Measurements from ENCODE around the gene C20orf204.
"Not testable (repeated sequence)": the region's sequence is repeated elsewhere in the genome, so short reads cannot be mapped to it uniquely, and the experiment has no call there.

The C20orf204 gene

DNA sequence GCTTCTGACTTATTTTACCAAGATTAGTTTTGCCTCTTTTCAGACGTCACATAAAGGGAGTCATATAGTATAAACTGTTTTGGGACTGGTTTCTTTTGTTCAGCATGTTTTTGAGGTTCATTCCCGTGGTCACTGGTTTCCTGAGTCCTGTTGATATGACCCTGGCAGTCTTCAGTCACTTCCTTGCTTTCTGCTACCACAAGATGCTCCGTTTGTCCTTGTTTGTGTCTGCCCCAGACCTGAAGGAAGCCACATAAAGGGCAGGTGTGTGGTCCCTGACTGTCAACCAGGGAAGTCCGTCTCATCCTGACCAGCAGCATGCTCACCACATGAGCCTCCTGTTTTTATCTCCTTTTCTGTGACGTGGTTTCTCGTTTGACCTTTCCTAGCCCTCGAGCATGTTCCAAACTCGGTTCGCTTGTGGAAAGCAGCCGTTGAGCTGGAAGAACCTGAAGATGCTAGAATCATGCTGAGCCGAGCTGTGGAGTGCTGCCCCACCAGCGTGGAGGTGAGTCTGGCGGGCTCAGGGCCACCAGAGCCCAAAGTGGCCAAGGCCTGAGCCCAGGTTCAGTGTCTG, 26.1 kb upstream of the C20orf204 start:
- no peak for DNase-seq (ENCODE audit: low read depth, low spot score)
- H3K4me3 ChIP-seq (ENCODE audit: insufficient read length, low read depth), result no peak overlapping the region
- no peaks in the 10 kb centered on the region for H3K27me3 ChIP-seq (ENCODE audit: insufficient read depth, insufficient read length)
- peaks cover 21% of the 10 kb centered on the region for H3K9me3 ChIP-seq (ENCODE audit: insufficient read depth, low read length)
- no peak overlapping the region for H3K9ac ChIP-seq (ENCODE audit: insufficient read length, low read depth)
- no peak for TF ChIP-seq ZNF274 (IDR thresholded peaks at IDR 0.05; ENCODE audit: low read depth, low read length)
- no peak for TF ChIP-seq SUZ12 (IDR thresholded peaks at IDR 0.05; ENCODE audit: extremely low read depth, insufficient read depth, insufficient read length)
- no peak for TF ChIP-seq YY1 (IDR thresholded peaks at IDR 0.05; ENCODE audit: insufficient read depth, insufficient read length)
- H3K4me1 ChIP-seq (ENCODE audit: insufficient read depth, insufficient read length), result peaks cover 4% of the 10 kb centered on the region
- H3K36me3 ChIP-seq (ENCODE audit: insufficient read depth, insufficient read length, low read length), result peaks cover 81% of the 10 kb centered on the region

DNA sequence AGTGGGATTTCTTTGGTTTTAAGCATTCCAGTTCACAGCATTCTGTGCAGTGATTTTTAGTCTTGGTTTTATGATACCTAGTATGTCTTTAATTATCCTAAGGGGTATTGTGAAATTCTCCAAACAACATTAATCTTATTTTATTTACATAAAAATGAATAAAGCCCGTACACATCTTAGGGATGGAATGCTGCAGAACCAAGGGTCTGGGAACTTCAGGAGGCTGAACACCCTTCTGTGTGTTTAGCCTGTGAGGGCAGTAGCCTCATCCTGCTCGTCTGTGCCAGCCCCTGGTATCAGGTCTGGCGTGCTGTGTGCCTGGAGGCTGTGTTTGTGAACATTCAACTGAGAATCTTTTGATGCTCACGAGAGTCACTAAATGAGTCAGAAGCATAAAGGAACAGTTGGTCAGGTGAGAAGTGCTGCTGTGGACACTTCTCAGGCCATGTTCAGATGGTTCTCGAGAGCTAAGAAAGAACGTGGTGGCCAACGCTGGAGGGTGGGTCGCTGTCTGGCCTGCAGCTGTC, 25.2 kb upstream of the C20orf204 start:
- DNase-seq (ENCODE audit: low read depth, low spot score), result no peak
- H3K4me1 ChIP-seq (ENCODE audit: insufficient read depth, insufficient read length), result peaks cover 4% of the 10 kb centered on the region
- peaks cover 21% of the 10 kb centered on the region for H3K9me3 ChIP-seq (ENCODE audit: insufficient read depth, low read length)
- H3K9ac ChIP-seq (ENCODE audit: insufficient read length, low read depth), result no peak overlapping the region
- H3K36me3 ChIP-seq (ENCODE audit: insufficient read depth, insufficient read length, low read length), result peaks cover 80% of the 10 kb centered on the region
- TF ChIP-seq ZNF274 (IDR thresholded peaks at IDR 0.05; ENCODE audit: low read depth, low read length), result no peak
- no peak for TF ChIP-seq SUZ12 (IDR thresholded peaks at IDR 0.05; ENCODE audit: extremely low read depth, insufficient read depth, insufficient read length)
- no peak for TF ChIP-seq YY1 (IDR thresholded peaks at IDR 0.05; ENCODE audit: insufficient read depth, insufficient read length)
- no peaks in the 10 kb centered on the region for H3K27me3 ChIP-seq (ENCODE audit: insufficient read depth, insufficient read length)
- H3K4me3 ChIP-seq (ENCODE audit: insufficient read length, low read depth), result no peak overlapping the region

- DNase-seq (ENCODE audit: low read depth, low spot score), result no peak
- peaks cover 4% of the 10 kb centered on the region for H3K4me1 ChIP-seq (ENCODE audit: insufficient read depth, insufficient read length)
- no peak overlapping the region for H3K9ac ChIP-seq (ENCODE audit: insufficient read length, low read depth)
- H3K9me3 ChIP-seq (ENCODE audit: insufficient read depth, low read length), result peaks cover 21% of the 10 kb centered on the region
- H3K4me3 ChIP-seq (ENCODE audit: insufficient read length, low read depth), result no peak overlapping the region
- H3K27me3 ChIP-seq (ENCODE audit: insufficient read depth, insufficient read length), result no peaks in the 10 kb centered on the region
- TF ChIP-seq YY1 (IDR thresholded peaks at IDR 0.05; ENCODE audit: insufficient read depth, insufficient read length) (no peak), SUZ12 (IDR thresholded peaks at IDR 0.05; ENCODE audit: extremely low read depth, insufficient read depth, insufficient read length) (no peak), ZNF274 (IDR thresholded peaks at IDR 0.05; ENCODE audit: low read depth, low read length) (no peak)
- peaks cover 82% of the 10 kb centered on the region for H3K36me3 ChIP-seq (ENCODE audit: insufficient read depth, insufficient read length, low read length)
Observed at GRCh38 chr20:64011366-64011779, 24.6 kb upstream of the C20orf204 start.

DNA sequence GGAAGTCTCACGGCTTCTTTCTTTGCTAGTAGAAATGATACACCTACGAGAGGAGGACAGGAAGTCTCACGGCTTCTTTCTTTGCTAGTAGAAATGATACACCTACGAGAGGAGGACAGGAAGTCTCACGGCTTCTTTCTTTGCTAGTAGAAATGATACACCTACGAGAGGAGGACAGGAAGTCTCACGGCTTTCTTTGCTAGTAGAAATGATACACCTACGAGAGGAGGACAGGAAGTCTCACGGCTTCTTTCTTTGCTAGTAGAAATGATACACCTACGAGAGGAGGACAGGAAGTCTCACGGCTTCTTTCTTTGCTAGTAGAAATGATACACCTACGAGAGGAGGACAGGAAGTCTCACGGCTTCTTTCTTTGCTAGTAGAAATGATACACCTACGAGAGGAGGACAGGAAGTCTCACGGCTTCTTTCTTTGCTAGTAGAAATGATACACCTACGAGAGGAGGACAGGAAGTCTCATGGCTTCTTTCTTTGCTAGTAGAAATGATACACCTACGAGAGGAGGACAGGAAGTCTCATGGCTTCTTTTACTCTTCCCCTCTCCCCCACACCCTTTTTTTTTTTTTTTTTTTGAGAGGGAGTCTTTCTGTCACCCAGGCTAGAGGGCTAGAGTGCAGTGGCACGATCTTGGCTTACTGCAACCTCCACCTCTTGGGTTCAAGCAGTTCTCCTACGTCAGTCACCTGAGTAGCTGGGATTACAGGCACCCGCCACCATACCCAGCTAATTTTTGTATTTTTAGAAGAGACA, 23.4 kb upstream of the C20orf204 start:
- H3K4me3 ChIP-seq (ENCODE audit: insufficient read length, low read depth); H3K27me3 ChIP-seq (ENCODE audit: insufficient read depth, insufficient read length); H3K4me1 ChIP-seq (ENCODE audit: insufficient read depth, insufficient read length); DNase-seq (ENCODE audit: low read depth, low spot score); H3K9ac ChIP-seq (ENCODE audit: insufficient read length, low read depth): not testable (repeated sequence)
- Histone ChIP-seq H3K36me3 (ENCODE audit: insufficient read depth, insufficient read length, low read length) (peaks cover 78% of the 10 kb centered on the region), H3K9me3 (ENCODE audit: insufficient read depth, low read length) (peaks cover 19% of the 10 kb centered on the region)

DNA sequence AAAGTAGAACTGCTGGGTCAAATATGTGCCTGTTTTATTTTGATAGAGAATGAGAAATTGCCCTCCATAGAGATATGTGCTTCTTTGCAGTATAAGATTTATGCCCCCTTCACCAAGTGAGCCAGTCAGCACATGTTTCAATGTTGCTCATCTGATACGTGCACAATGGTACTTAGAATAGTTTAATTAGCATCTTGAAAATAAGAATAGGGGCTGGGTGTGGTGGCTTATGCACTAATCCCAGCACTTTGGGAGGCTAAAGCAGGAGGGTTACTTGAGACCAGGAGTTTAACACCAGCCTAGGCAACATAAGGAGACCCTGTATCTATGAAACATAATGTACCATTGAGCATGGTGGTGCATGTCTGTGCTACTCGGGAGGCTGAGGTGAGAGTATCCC, 20.3 kb upstream of the C20orf204 start:
- Histone ChIP-seq H3K27me3 (ENCODE audit: insufficient read depth, insufficient read length) (no peaks in the 10 kb centered on the region), H3K4me1 (ENCODE audit: insufficient read depth, insufficient read length) (no peaks in the 10 kb centered on the region), H3K36me3 (ENCODE audit: insufficient read depth, insufficient read length, low read length) (peaks cover 77% of the 10 kb centered on the region), H3K9ac (ENCODE audit: insufficient read length, low read depth) (no peak overlapping the region), H3K4me3 (ENCODE audit: insufficient read length, low read depth) (no peak overlapping the region), H3K9me3 (ENCODE audit: insufficient read depth, low read length) (no peaks in the 10 kb centered on the region)
- TF ChIP-seq ZNF274 (IDR thresholded peaks at IDR 0.05; ENCODE audit: low read depth, low read length), result no peak
- TF ChIP-seq YY1 (IDR thresholded peaks at IDR 0.05; ENCODE audit: insufficient read depth, insufficient read length), result no peak
- TF ChIP-seq SUZ12 (IDR thresholded peaks at IDR 0.05; ENCODE audit: extremely low read depth, insufficient read depth, insufficient read length), result no peak
- DNase-seq (ENCODE audit: low read depth, low spot score), result no peak

GRCh38 chr20:64021124-64021975, 14.6 kb upstream of the C20orf204 start:
- Histone ChIP-seq H3K4me1 (ENCODE audit: insufficient read depth, insufficient read length) (no peaks in the 10 kb centered on the region), H3K27me3 (ENCODE audit: insufficient read depth, insufficient read length) (no peaks in the 10 kb centered on the region), H3K9me3 (ENCODE audit: insufficient read depth, low read length) (no peaks in the 10 kb centered on the region), H3K36me3 (ENCODE audit: insufficient read depth, insufficient read length, low read length) (peaks cover 90% of the 10 kb centered on the region), H3K4me3 (ENCODE audit: insufficient read length, low read depth) (no peak overlapping the region), H3K9ac (ENCODE audit: insufficient read length, low read depth) (no peak overlapping the region)
- DNase-seq (ENCODE audit: low read depth, low spot score), result no peak
- TF ChIP-seq ZNF274 (IDR thresholded peaks at IDR 0.05; ENCODE audit: low read depth, low read length) (no peak), SUZ12 (IDR thresholded peaks at IDR 0.05; ENCODE audit: extremely low read depth, insufficient read depth, insufficient read length) (no peak), YY1 (IDR thresholded peaks at IDR 0.05; ENCODE audit: insufficient read depth, insufficient read length) (no peak)

All from NT2/D1 (cell line).